K562 (cell line): ENCODE results near the gene CDC42EP5. TPM values are rescaled to one million over a fixed set of nuclear protein-coding genes. Genes with fewer than 3 reads are reported as not detected.

ENCODE experiments used
- ATAC-seq: fragments of 200-7000 bp; cut with Tn5 transposase; 3 replicates; pipeline ENCODE4 v1.9.1; 2020; ENCODE audit warnings: moderate library complexity
- BruUV-seq: library from RNA; stranded (reverse); fragments of 400-500 nt; replicated peaks from 2 replicates; lab custom pipeline; 2021; lab: Mats Ljungman, UMichigan
- CTCF ChIA-PET: fragments of 300-600 bp; formaldehyde crosslinking; extraction: SDS; loops from one replicate; lab custom pipeline; 2021; ENCODE audit warnings: low intra/inter-chr PET ratio; lab: Yijun Ruan, JAX
- POLR2A ChIA-PET: fragments of 300-600, 350-650 bp; sonication (Branson Sonifier 250); formaldehyde crosslinking; extraction: SDS; loops from one replicate; lab custom pipeline; 2021; ENCODE audit warnings: antibody characterized with exemption, inconsistent platforms; lab: Yijun Ruan, JAX
- DNase-seq, 4 experiments: peaks; one replicate each; pipeline versions ENCODE4 v3.0.0 to v3.0.0-alpha.2; 2011 to 2018; ENCODE audit warnings: low spot score in 3 of 4, mixed read lengths in 3 of 4; ENCODE audit errors: extremely low read depth in 1 of 4
- FAIRE-seq: peaks from 2 replicates; lab custom pipeline; 2011; peaks lifted over from hg19 to GRCh38; lab: Jason Lieb, UNC
- H2AFZ ChIP-seq: 2 replicates; pipeline ENCODE4 v1.6.0; 2011; ENCODE audit warnings: low read depth, low read length, control low read depth, inconsistent platforms
- H3K27ac ChIP-seq: fragments of 200-600 bp; 3 replicates; pipeline ENCODE4 v1.8.0; 2011; ENCODE audit warnings: low read depth, mild to moderate bottlenecking, control low read depth, inconsistent platforms, low read length, moderate library complexity, mixed read lengths; ENCODE audit errors: extremely low read depth
- H3K27me3 ChIP-seq, 2 experiments: fragments of 300-600 bp in 1 of 2; 2 replicates in 1 of 2; 3 replicates in 1 of 2; pipeline versions ENCODE4 v1.6.0 to v1.8.0; 2011; ENCODE audit warnings: inconsistent platforms in 2 of 2, low read length in 2 of 2, mild to moderate bottlenecking in 1 of 2, mixed read lengths in 1 of 2, moderate library complexity in 1 of 2; ENCODE audit not compliant: control insufficient read depth in 2 of 2, insufficient read depth in 2 of 2
- H3K36me3 ChIP-seq: fragments of 300-600 bp; 3 replicates; pipeline ENCODE4 v1.8.0; 2011; ENCODE audit warnings: mild to moderate bottlenecking, low read length, inconsistent platforms; ENCODE audit not compliant: control insufficient read depth, insufficient read depth
- H3K4me1 ChIP-seq, 2 experiments: fragments of 200-600 bp in 1 of 2; replicated peaks in 1 of 2; 2 replicates in 1 of 2; 3 replicates in 1 of 2; pipeline versions ENCODE4 v1.5.1 to v1.8.0; 2011; ENCODE audit warnings: inconsistent platforms in 2 of 2, low read length in 2 of 2, mild to moderate bottlenecking in 1 of 2, mixed read lengths in 1 of 2, moderate library complexity in 1 of 2; ENCODE audit not compliant: control insufficient read depth in 2 of 2, insufficient read depth in 2 of 2
- H3K4me2 ChIP-seq: 2 replicates; pipeline ENCODE4 v1.6.1; 2011; ENCODE audit warnings: low read length, control low read depth, inconsistent platforms, mixed read lengths; ENCODE audit not compliant: insufficient read depth
- H3K4me3 ChIP-seq: fragments of 200-600 bp; sonication (generic), shearing (Covaris generic); 2 replicates; pipeline ENCODE4 v1.5.1; 2016; ENCODE audit warnings: control low read depth, inconsistent platforms
- H3K79me2 ChIP-seq: fragments of 200-600 bp; 3 replicates; pipeline ENCODE4 v1.8.0; 2011; ENCODE audit warnings: low read length, inconsistent platforms; ENCODE audit not compliant: control insufficient read depth, insufficient read depth
- H3K9ac ChIP-seq, 2 experiments: 2 replicates each; pipeline versions ENCODE4 v1.6.0 to v1.6.1; 2011; ENCODE audit warnings: low read depth in 2 of 2, low read length in 2 of 2, control low read depth in 1 of 2, inconsistent platforms in 1 of 2, mild to moderate bottlenecking in 1 of 2, mixed read lengths in 1 of 2; ENCODE audit not compliant: insufficient read depth in 1 of 2
- H3K9me1 ChIP-seq: one replicate; pipeline ENCODE4 v1.6.0; 2011; ENCODE audit warnings: inconsistent platforms, mild to moderate bottlenecking, low read length, moderate library complexity; ENCODE audit not compliant: control insufficient read depth, insufficient read depth
- H3K9me3 ChIP-seq: replicated peaks from 2 replicates; pipeline ENCODE4 v1.5.1; 2011; ENCODE audit warnings: low read depth, low read length, inconsistent platforms; ENCODE audit not compliant: control insufficient read depth, insufficient read depth
- H4K20me1 ChIP-seq: replicated peaks from 2 replicates; pipeline ENCODE4 v1.6.1; 2011; ENCODE audit warnings: low read length, inconsistent platforms, mixed read lengths; ENCODE audit not compliant: control insufficient read depth, insufficient read depth
- RERE ChIP-seq: sonication (generic); formaldehyde crosslinking; IDR thresholded peaks from 2 replicates; pipeline ENCODE4 v1.8.0; 2023; ENCODE audit warnings: missing genetic modification reagents, mild to moderate bottlenecking, borderline replicate concordance
- ZBTB7A ChIP-seq: IDR thresholded peaks from 2 replicates; pipeline ENCODE4 v1.6.1; 2011; ENCODE audit warnings: low read depth, mild to moderate bottlenecking, low read length, moderate library complexity, borderline replicate concordance; ENCODE audit not compliant: control insufficient read depth
- WGBS: fragments of 100-300 bp; shearing (Covaris generic); methylation state at CpG from one replicate; pipeline ENCODE4 v1.1.6; 2016; ENCODE audit warnings: low coverage, mixed read lengths; ENCODE audit not compliant: insufficient coverage; ENCODE audit errors: missing lambda C conversion rate; 5-methylcytosine and 5-hydroxymethylcytosine counted together
- in situ Hi-C: fragments of 300-500 bp; cut with MboI; formaldehyde crosslinking; loops from 4 replicates; pipeline ENCODE4 v1.15.0; 2018; ENCODE audit warnings: inconsistent platforms, mixed read lengths
- intact Hi-C: fragments of 100-400 bp; cut with micrococcal nuclease; formaldehyde crosslinking; loops from 2 replicates; pipeline ENCODE4 v1.14.2; 2022
- polyA plus RNA-seq, 8 experiments: library from polyadenylated mRNA; depleted of rRNA in 4 of 8; stranded (reverse) in 5 of 8; unstranded in 3 of 8; fragments of >200 nt; fragmentation: Nextera tagmentation in 2 of 8; fragmentation: Illumina TruSeq in 1 of 8; extraction: Ambion mirVana in 2 of 8; extraction: Trizol in 1 of 8; gene quantifications; 2 replicates each; pipeline versions ENCODE4 v1.2.1 to v1.2.3, GENCODE V29; 2011 to 2014; ENCODE audit warnings: inconsistent platforms in 1 of 8, missing spikeins in 1 of 8
- total RNA-seq, 7 experiments: library from RNA; depleted of rRNA in 6 of 7; stranded (reverse); fragments of >200 nt in 6 of 7; fragmentation: Illumina TruSeq in 2 of 7; extraction: Trizol in 2 of 7; gene quantifications; 2 replicates each; pipeline versions ENCODE4 v1.2.1 to v1.2.3, GENCODE V29; 2011 to 2021; ENCODE audit warnings: low replicate concordance in 1 of 7

Gene CDC42EP5
- total and polyA plus RNA-seq, 9 of the 15 experiments (the other 6 are each of a cell fraction or from before 2014, with no cell fraction given) = 0.15 to 0.38 TPM; not detected in 7

GRCh38 chr19:54420383-54421168 is 52.5 kb downstream of the CDC42EP5 start:
- DNase-seq (peak in 3 of 4 experiments; percentile 30 to 53 (median 51)), ATAC-seq (no peak; the same call in 2 of the 3 replicates), FAIRE-seq (no peak)
- Histone ChIP-seq H3K9me1 (no peaks in the 10 kb centered on the region), H3K9me3 (no peaks in the 10 kb centered on the region), H2AFZ (no peak overlapping the region), H3K27me3 (peaks cover 29 to 60% of the 10 kb centered on the region in 2 experiments), H3K4me2 (no peak overlapping the region), H3K36me3 (no peaks in the 10 kb centered on the region), H3K4me1 (peaks cover 0 to 40% of the 10 kb centered on the region in 2 experiments; a peak in 3 of 5 replicates), H3K79me2 (no peaks in the 10 kb centered on the region), H3K27ac (no peak overlapping the region), H3K4me3 (no peak overlapping the region), H3K9ac (no peak overlapping the region), H4K20me1 (peaks cover 9% of the 10 kb centered on the region; the same call in 1 of the 2 replicates)
- in situ Hi-C loops = no loop called here
- ChIA-PET CTCF (no interaction called here), POLR2A (interaction anchor here (0.6 to 1.6 kb wide), 3 partner anchors 9 to 13 kb away, joined by 3 to 5 read pairs (median 4); no protein-coding TSS in a partner anchor)
- intact Hi-C loops = no loop called here
- WGBS = 3% methylated on average over 20 of the region's 37 CpGs
- TF ChIP-seq RERE (CRISPR knock-in tag) = no peak
- 0 out of 2 replicates have a peak, but pooled peaks have one; percentile 18 for TF ChIP-seq ZBTB7A
- BruUV-seq = no TSS peak
